Erythroblast (primary cell): ENCODE measurements around the gene EDC3.

Experiments used
- GATA1 ChIP-seq: IDR thresholded peaks from 2 replicates; pipeline ENCODE4 v1.6.1; 2011; ENCODE audit warnings: low read depth, mild to moderate bottlenecking, control low read depth, low read length, moderate library complexity
- POLR2A ChIP-seq: IDR thresholded peaks from 2 replicates; pipeline ENCODE4 v1.6.1; 2011; ENCODE audit warnings: mild to moderate bottlenecking, low read length

DNA sequence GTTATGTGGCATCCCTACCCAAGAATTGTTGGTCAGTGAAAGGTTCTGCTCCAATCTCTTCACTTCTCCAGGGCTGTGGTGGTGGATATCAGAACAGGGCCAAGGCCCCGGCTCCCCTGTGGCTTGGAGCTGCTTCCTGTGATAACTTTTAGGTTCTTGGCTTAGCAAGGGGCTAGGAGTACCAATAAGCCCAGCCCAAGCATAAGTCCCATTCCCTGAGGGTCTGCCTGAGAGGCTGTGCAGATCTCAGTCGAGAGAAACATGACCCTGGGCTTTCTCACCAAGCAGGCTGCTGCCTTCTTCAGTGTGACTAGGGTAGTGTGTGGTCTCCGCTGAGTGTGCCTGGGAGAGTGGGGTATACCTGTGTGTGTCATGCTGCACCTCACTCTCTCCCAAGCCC, 73.1 kb downstream of the EDC3 start:
- TF ChIP-seq POLR2A (no peak), GATA1 (no peak)
